Stromal cell of bone marrow (primary cell): ENCODE measurements around the gene NUP205.
"Not testable (repeated sequence)": the region's sequence is repeated elsewhere in the genome, so short reads cannot be mapped to it uniquely, and the experiment has no call there.

Experiments used
- DNase-seq: peaks from one replicate; pipeline ENCODE4 v3.0.0-alpha.2; 2012; ENCODE audit warnings: low read depth

Gene NUP205

DNA sequence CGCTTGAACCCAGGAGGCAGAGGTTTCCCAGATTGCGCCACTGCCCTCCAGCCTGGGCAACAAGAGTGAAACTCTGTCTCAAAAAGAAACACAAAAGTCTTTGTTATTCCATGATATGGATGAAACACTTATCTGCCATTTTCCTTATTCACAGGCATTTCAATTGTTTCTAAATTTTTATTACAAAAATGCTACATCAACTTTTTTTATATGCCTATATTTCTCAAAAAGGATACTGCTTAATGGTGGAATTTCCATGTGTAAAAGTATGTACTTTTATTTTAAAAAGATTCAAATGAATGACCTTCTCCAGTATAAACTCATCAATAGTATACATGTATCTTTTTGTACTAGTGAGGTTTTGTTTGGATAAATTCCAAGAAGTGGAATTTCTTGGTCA, 62.7 kb downstream of the NUP205 start:
- no peak for DNase-seq

GRCh38 chr7:135620980-135621850, 63.5 kb downstream of the NUP205 start:
- DNase-seq: peak; percentile 81

GRCh38 chr7:135634191-135634878, 76.6 kb downstream of the NUP205 start:
- no peak for DNase-seq

DNA sequence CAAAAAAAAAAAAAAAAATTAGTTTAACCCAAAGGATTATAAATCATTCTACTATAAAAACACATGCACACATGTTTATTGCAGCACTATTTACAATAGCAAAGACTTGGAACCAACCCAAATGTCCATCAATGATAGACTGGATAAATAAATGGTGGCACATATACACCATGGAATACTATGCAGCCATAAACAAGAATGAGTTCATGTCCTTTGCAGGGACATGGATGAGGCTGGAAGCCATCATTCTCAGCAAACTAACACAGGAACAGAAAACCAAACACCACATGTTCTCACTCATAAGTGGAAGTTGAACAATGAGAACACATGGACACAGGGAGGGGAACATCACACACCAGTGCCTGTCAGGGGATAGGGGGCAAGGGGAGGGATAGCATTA, 82.0 kb downstream of the NUP205 start:
- not testable (repeated sequence) for DNase-seq

- no peak for DNase-seq
These were observed 86.4 kb downstream of the NUP205 start for GRCh38 chr7:135644154-135644553.

- no peak for DNase-seq
These were observed 87.0 kb downstream of the NUP205 start for GRCh38 chr7:135644729-135645128.

DNA sequence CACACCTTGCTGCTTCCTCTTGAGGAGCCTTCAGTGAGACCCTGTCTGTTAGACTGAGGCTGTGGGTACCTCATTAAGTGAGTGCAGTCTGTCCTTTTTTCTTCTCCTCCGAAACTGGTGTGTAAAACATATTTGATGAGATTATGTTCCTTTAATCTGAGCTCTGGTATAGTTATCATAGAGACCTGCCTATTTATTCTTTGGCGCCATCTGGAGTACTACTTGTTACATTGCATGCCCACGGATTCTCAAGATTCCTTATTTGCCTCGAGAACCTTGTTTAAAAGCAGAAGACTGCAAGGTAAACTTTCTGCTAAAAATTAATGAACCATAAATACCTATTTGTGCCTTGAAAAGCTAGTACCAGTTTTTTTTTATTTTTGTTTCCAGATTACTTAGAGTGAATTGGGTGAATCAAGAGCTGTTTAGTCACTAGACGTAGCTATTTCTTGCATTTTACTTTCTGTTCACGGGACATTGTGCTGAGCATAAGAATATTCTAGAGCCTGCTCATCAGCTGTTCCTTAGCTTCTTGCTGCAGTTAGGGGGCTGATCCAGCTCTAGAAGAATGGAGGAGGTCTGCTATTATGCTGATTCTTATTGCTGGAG, 87.7 kb downstream of the NUP205 start:
- peak; percentile 39 for DNase-seq

GRCh38 chr7:135647755-135648154, 90.0 kb downstream of the NUP205 start:
- no peak for DNase-seq

DNA sequence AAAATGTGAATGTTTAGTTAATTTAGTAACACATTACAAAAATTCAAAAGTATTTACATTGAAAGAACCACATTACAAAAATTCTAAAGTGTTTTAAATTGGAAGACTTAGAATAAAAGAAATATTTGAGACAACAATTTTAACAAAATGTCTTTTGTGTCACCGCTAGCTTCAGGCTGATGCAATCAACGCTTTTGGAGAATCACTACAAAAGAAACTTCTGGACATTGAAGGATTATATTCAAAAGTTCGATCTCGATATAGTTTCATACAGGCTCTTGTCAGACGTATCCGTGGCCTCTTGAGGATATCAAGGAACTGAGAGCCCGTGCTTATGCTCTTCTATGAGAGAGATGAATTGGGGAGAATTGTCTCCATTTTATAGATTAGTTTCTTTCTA, 90.5 kb downstream of the NUP205 start:
- DNase-seq: no peak

GRCh38 chr7:135650831-135651573, 93.3 kb downstream of the NUP205 start:
- DNase-seq: no peak

DNA sequence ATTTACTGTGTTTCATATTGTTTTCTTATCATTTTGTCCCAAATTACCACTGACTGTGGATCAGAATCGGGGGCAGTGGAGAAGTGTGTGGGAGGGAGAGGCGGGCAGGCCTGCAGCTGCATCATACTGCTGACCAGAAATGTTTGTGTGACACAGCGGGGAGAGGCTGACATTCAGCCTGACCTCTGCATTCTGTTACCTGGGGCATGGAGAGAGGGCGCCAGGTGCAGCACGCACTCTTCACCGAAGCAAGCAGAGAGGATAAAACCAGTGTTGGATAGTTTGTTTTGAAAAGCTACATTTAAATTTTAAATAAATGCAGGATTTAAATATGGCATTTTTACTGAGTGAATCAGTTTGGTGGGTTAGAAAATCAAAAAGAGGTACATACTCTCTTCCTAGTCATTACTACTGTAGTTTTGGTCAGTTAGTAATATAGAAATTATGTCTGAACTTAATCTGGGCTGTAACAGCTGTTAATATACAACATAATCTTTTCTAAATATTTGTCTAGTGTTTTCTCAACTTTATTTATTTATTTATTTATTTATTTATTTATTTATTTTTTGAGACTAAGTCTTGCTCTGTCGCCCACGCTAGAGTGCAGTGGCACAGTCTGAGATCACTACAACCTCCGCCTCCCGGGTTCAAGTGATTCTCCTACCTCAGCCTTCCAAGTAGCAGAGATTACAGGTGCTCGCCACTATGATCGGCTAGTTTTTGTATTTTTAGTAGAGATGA, 95.8 kb downstream of the NUP205 start:
- DNase-seq: no peak

DNA sequence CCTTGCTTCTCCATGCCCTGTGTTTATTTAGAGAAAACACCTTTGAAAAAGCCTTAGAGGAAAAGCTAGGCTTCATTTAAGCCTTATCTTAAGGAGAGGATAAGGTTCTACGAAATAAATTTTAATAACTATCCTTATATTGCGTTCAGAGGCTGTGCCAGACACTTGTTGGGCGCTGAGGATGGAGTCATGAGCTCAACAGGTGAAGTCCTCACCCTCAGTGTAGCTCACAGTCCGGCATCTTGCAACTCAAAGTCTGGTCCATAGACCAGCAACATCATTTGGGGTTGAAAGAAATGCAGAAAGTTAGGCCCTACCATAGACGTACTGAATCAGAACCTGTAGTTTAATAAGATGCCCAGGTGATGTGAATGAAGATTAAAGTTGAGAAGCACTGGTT, 100.8 kb downstream of the NUP205 start:
- DNase-seq: no peak

DNA sequence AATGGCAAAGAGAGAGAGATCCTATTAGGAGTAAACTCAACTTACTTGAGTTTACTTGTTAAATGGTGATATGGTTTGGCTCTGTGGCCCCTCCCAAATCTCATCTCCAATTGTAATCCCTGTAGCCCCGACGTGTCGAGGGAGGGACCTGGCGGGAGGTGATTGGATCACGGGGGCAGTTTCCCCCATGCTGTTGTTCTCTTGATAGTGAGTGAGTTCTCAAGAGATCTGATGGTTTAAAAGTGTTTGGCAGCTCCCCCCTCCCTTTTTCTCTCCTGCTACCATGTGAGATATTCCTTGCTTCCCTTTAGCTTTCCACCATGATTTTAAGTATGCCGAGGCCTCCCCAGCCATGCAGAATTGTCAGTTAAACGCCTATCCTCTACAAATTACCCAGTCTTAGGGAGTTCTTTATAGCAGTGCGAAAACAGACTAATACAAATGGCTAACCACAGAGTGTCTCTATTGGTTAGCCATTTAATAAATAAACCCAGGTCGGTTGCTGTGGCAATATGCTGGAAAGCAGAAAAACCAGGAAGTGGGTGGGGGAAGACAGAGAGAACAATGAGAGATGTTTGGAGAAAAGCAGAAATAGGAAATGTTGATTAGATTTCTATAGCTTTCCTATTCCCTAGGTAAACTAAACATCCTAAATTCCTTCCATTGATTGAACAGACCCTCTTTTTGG, 101.6 kb downstream of the NUP205 start:
- DNase-seq: no peak

DNA sequence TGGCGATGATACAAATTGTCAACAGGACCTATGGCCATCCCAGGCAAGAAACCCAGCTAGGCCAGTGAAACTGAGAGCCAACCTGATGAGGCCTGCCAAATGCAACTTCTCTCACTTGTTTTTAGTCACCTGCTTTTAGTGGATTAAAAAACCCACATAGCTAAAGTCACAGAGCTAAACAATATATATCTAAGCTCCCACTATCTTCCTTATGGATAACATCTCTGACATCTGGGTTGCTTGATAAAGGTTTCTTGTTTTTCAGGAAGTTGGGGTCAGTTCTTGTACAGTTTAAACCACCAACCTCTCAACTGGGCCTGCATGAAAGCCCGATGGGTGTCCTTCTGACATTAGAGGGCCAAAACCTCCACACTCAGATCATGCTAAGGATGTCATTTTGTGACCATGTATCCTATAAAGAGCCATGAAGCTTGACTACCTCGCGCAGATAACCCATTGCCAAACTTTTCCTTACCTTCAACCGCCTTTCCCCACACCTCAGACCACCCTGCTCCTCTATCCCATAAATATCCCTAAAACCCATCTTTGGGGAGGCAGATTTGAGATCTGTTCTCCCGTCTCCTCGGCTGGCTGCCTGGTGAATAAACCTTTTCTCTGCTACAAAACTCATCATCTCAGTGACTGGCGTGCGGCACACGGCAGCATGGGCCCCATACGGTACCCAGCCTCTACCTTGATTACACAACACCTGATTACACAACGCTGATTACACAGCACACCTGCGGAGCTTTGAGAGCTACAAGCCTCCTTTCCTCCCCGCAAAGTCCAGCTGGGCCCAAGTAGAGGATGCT, 103.8 kb downstream of the NUP205 start:
- DNase-seq: no peak

- no peak for DNase-seq
These were observed 104.3 kb downstream of the NUP205 start for GRCh38 chr7:135662123-135662372.

GRCh38 chr7:135662373-135663114, 104.8 kb downstream of the NUP205 start, which contains the start of gene STMP1:
STMP1 (plus strand) TSS chr7:135662514.
- DNase-seq: peak; percentile 86

DNA sequence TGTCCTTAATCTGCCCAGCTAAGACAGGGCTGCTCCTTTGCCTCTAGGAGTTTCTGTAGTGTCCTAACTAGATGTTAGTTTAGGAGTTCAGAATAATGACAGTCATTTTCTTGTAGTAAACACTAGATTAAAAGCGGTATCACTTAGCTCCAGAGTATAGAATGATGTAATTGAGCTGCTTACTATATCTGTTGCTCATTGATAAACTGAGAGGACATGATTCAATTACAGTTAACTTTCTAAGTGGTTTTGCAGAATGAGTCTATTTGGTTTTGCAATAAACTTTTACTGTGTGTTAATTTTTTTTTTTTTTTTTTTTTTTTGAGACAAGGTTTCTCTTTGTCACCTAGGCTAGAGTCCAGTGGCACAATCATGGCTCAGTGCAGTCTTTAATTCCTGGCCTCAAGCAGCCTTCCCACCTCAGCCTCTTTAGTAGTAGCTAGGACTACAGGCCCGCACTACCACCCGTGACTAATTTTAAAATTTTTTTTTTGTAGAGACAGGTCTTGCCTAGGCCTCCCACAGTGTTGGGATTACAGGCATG, 106.4 kb downstream of the NUP205 start:
- no peak for DNase-seq

DNA sequence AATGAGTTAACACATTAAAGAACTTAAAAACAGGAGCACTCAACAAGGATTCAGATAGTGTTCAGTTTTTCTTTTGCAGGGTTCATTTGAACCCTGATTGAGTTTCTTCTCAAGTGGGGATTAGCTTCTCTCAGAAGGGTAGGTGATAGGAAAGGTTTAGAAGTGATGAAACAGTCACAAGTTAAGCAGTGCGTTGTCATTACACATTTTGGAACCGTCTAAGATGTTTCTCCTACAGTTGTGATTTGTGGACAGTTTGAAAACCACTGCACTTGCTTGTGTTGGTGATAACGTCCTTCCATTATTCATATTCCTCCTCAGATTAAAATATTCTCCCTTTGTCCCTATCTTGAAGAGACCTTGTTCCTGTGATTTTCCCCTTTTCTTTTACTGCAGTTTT, 107.3 kb downstream of the NUP205 start:
- DNase-seq: no peak

DNA sequence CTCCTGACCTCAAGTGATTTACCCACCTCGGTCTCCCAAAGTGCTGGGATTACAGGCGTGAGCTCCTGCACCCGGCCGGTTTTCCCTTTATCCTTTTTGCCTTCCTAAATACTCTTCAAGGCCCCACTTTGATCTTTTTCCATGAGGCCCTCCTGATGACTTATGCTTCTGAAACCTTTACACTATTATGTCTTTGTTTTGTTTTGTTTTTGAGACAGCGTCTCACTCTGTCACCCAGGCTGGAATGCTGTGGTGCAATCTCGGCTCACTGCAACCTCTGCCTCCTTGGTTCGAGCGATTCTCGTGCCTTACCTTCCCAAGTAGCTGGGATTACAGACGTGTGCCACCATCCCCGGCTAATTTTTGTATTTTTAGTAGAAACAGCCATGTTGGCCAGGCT, 108.4 kb downstream of the NUP205 start:
- DNase-seq: no peak
